Gastroesophageal sphincter (tissue), 3 donors: ENCODE results near the gene TTC39B.

Experiments used
- EP300 ChIP-seq: sonication (generic); formaldehyde crosslinking; IDR thresholded peaks from one replicate; pipeline ENCODE4 v1.6.1; 2017; ENCODE audit warnings: antibody characterized with exemption, mild to moderate bottlenecking
- POLR2A ChIP-seq, 2 donors: fragments of 450-650 bp; IDR thresholded peaks; one replicate each; pipeline ENCODE4 v1.6.1; 2017; ENCODE audit warnings: antibody characterized with exemption in 2 of 2, mild to moderate bottlenecking in 2 of 2, moderate library complexity in 1 of 2
- POLR2AphosphoS5 ChIP-seq: sonication (generic); formaldehyde crosslinking; IDR thresholded peaks from one replicate; pipeline ENCODE4 v1.6.1; 2017; ENCODE audit warnings: antibody characterized with exemption
- TF ChIP-seq, protein P1 (sequence below), 4 experiments: fragments of 200-600 bp in 2 of 4; fragments of 450-650 bp in 2 of 4; sonication (generic) in 1 of 4; IDR thresholded peaks; one replicate each; pipeline ENCODE4 v1.5.1; 2017 to 2019; ENCODE audit warnings: antibody characterized with exemption in 4 of 4, mild to moderate bottlenecking in 2 of 4, moderate library complexity in 2 of 4

DNA sequence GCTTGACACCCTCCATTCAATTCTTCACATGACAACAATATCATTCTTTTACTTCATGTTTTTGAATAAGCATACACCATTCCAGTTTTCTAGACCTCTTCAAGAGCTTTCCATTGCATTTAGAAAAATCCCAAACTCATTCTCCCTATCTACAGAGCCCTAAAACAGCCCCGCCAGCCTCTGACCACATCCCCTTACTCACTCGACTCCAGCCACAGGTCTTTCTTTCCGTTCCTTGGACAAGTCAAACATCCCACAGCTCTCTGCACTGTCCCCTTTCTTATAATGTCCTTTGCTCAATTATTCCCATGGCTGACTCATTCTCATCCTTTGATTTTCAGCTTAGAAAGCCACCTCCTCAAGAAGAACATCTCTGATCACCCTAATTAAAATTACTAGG, 38.2 kb downstream of the TTC39B start:
- TF ChIP-seq POLR2A (IDR thresholded peaks at IDR 0.05) (no peak), POLR2AphosphoS5 (no peak), EP300 (no peak)
- TF ChIP-seq, protein P1, sequence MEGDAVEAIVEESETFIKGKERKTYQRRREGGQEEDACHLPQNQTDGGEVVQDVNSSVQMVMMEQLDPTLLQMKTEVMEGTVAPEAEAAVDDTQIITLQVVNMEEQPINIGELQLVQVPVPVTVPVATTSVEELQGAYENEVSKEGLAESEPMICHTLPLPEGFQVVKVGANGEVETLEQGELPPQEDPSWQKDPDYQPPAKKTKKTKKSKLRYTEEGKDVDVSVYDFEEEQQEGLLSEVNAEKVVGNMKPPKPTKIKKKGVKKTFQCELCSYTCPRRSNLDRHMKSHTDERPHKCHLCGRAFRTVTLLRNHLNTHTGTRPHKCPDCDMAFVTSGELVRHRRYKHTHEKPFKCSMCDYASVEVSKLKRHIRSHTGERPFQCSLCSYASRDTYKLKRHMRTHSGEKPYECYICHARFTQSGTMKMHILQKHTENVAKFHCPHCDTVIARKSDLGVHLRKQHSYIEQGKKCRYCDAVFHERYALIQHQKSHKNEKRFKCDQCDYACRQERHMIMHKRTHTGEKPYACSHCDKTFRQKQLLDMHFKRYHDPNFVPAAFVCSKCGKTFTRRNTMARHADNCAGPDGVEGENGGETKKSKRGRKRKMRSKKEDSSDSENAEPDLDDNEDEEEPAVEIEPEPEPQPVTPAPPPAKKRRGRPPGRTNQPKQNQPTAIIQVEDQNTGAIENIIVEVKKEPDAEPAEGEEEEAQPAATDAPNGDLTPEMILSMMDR (IDR thresholded peaks at IDR 0.05): no peak
